GM23248 (cell line): ENCODE measurements around the gene RASAL2. TPM values are rescaled to one million over a fixed set of nuclear protein-coding genes. Genes with fewer than 3 reads are reported as not detected.
A peak's percentile ranks its signal among the peaks of the same experiment; 100 is the strongest.

Experiments used
- DNase-seq: peaks from one replicate; pipeline ENCODE4 v3.0.0-alpha.2; 2015
- H2AFZ ChIP-seq: fragments of 200-600 bp; sonication (generic); 2 replicates; pipeline ENCODE4 v1.6.1; 2016; ENCODE audit warnings: antibody characterized with exemption
- H3F3A ChIP-seq: fragments of 200-600 bp; sonication (generic); 2 replicates; pipeline ENCODE4 v1.6.1; 2016; ENCODE audit warnings: mild to moderate bottlenecking, antibody characterized with exemption, mixed run types; ENCODE audit not compliant: insufficient read depth
- H3K27ac ChIP-seq: fragments of 200-600 bp; sonication (generic); 2 replicates; pipeline ENCODE4 v1.5.1; 2016; ENCODE audit warnings: mild to moderate bottlenecking
- H3K27me3 ChIP-seq: fragments of 200-600 bp; sonication (generic); replicated peaks from 2 replicates; pipeline ENCODE4 v1.6.1; 2016; ENCODE audit warnings: mild to moderate bottlenecking; ENCODE audit not compliant: insufficient read depth
- H3K36me3 ChIP-seq: fragments of 200-600 bp; sonication (generic); 2 replicates; pipeline ENCODE4 v1.6.1; 2016; ENCODE audit warnings: low read depth, mild to moderate bottlenecking
- H3K4me1 ChIP-seq: fragments of 200-600 bp; sonication (generic); 2 replicates; pipeline ENCODE4 v1.6.1; 2016; ENCODE audit warnings: mild to moderate bottlenecking; ENCODE audit not compliant: insufficient read depth
- H3K4me2 ChIP-seq: fragments of 200-600 bp; sonication (generic); one replicate; pipeline ENCODE4 v1.6.1; 2016; ENCODE audit warnings: mild to moderate bottlenecking; ENCODE audit not compliant: unreplicated experiment
- H3K4me3 ChIP-seq: fragments of 200-600 bp; sonication (generic); 2 replicates; pipeline ENCODE4 v1.5.1; 2016; ENCODE audit warnings: mild to moderate bottlenecking
- H3K79me2 ChIP-seq: fragments of 200-600 bp; sonication (generic); 2 replicates; pipeline ENCODE4 v1.6.1; 2016; ENCODE audit warnings: mild to moderate bottlenecking; ENCODE audit not compliant: insufficient read depth
- H3K9ac ChIP-seq: fragments of 200-600 bp; sonication (generic); 2 replicates; pipeline ENCODE4 v1.6.1; 2016; ENCODE audit warnings: mild to moderate bottlenecking
- H3K9me2 ChIP-seq: fragments of 200-600 bp; sonication (generic); 2 replicates; pipeline ENCODE4 v1.6.1; 2016; ENCODE audit warnings: mixed run types, mild to moderate bottlenecking, moderate library complexity; ENCODE audit not compliant: insufficient read depth
- H3K9me3 ChIP-seq: fragments of 200-600 bp; sonication (generic); one replicate; pipeline ENCODE4 v1.6.1; 2017; ENCODE audit warnings: low read depth
- H4K20me1 ChIP-seq: fragments of 200-600 bp; sonication (generic); 2 replicates; pipeline ENCODE4 v1.6.0; 2016; ENCODE audit not compliant: insufficient read depth
- EZH2 ChIP-seq: fragments of 200-600 bp; sonication (generic); IDR thresholded peaks from 2 replicates; pipeline ENCODE4 v1.6.1; 2018; ENCODE audit warnings: antibody characterized with exemption, mild to moderate bottlenecking; ENCODE audit not compliant: insufficient read depth, poor library complexity, severe bottlenecking
- EZH2phosphoT487 ChIP-seq: fragments of 200-600 bp; sonication (generic); IDR thresholded peaks from 2 replicates; pipeline ENCODE4 v1.6.1; 2018; ENCODE audit warnings: antibody characterized with exemption, moderate library complexity, mild to moderate bottlenecking, low read depth; ENCODE audit not compliant: insufficient read depth
- WGBS, 2 experiments: methylation state at CpG; one replicate each; pipeline ENCODE4 v1.1.6; 2015 to 2017; ENCODE audit warnings: low lambda C conversion rate in 2 of 2, low coverage in 1 of 2; ENCODE audit errors: missing lambda C conversion rate in 2 of 2; 5-methylcytosine and 5-hydroxymethylcytosine counted together
- in situ Hi-C: fragments of 300-500 bp; cut with MboI; formaldehyde crosslinking; loops from 2 replicates; pipeline ENCODE4 v1.15.0; 2020
- polyA plus RNA-seq: library from polyadenylated mRNA; unstranded; fragments of >200 nt; fragmentation: Nextera tagmentation; extraction: Ambion mirVana; gene quantifications from 2 replicates; pipeline ENCODE4 v1.2.1, GENCODE V29; 2016
- total RNA-seq: library from RNA; depleted of rRNA; stranded (reverse); fragments of >200 nt; shearing (Covaris generic); gene quantifications from 2 replicates; pipeline ENCODE4 v1.2.3, GENCODE V29; 2014

Gene RASAL2
- total and polyA plus RNA-seq, 2 experiments from 2014 or later = 10.1 to 23.1 TPM

DNA sequence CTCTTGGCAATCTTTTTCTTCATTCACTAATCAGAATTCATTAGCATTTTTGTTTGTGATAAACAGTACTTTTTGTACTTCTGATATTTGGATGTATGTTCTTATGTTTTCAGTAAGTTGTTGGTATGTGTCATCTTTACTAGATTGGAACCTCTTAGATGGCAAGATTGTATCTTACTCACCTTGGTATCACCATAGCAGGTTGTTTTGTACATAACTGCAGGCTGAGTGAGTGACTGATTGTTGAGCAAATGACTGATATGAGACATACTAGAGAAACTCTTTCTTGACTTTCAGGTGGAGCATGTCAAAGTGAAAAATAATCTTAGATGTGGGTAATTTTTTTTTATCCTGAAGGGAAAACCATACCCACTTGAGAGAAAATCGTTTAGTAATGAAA lies 229.2 kb downstream of the RASAL2 start:
- 97 to 100% methylated on average over 1 of the region's 1 CpG for WGBS, 2 experiments
- no peak overlapping the region for H2AFZ ChIP-seq
- 0 out of 2 replicates have a peak, but pooled peaks cover 4% of the 10 kb centered on the region for H3F3A ChIP-seq
- no peak for DNase-seq
- no peak overlapping the region for H3K27ac ChIP-seq
- no peak overlapping the region for H3K4me2 ChIP-seq
- H3K27me3 ChIP-seq = no peaks in the 10 kb centered on the region
- H3K9ac ChIP-seq = no peak overlapping the region
- H3K9me2 ChIP-seq = no peaks in the 10 kb centered on the region; the same call in 1 of the 2 replicates
- peaks cover 9% of the 10 kb centered on the region; the same call in 1 of the 2 replicates for H4K20me1 ChIP-seq
- H3K36me3 ChIP-seq = no peaks in the 10 kb centered on the region
- TF ChIP-seq EZH2phosphoT487 (no peak), EZH2 (no peak)
- H3K4me3 ChIP-seq = no peak overlapping the region
- peaks cover 81% of the 10 kb centered on the region for H3K79me2 ChIP-seq
- H3K9me3 ChIP-seq = no peaks in the 10 kb centered on the region
- in situ Hi-C loops = loop anchor here (25.0 kb wide), 2 partner anchors 439 to 689 kb away; no protein-coding TSS in a partner anchor
- peaks cover 7% of the 10 kb centered on the region for H3K4me1 ChIP-seq

DNA sequence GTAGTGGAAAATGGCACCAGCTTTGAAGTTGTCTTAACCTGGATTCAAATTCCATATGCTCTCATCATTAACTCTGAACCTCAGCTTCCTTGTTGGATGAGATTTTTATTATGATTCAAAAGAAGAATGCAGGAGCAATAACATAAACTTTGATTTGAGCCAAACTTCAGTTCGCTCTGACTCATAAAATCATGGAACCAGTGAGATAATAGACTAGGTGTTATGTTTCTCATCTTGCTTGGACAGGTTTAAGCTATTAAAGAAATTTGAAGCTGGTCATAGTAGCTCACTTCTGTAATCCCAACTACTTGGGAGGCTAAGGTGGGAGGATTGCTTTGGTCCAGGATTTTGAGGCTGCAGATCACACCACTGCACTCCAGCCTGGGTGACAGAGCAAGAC lies 230.1 kb downstream of the RASAL2 start:
- peak; percentile 19 for DNase-seq
- no peak overlapping the region for H3K4me3 ChIP-seq
- in situ Hi-C loops = loop anchor here (25.0 kb wide), 2 partner anchors 438 to 688 kb away; no protein-coding TSS in a partner anchor

DNA sequence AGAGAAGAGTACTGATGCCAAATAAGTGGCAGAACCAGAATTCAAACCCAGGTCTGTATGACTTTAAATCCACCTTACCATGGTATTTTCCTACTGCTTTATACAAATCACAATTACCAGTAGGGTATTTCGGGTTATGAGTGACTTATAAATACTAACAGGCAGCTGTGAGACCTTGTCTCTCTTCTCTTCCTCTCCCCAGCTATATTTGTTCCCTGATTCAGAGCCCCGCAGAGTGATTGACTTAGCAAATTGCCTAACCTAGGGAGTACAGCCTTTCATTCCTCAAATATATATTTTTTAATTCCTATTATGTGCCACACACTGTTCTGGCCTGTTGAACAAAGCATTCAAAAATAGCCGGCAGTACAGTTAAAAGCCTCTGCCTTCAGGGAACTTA lies 234.8 kb downstream of the RASAL2 start:
- in situ Hi-C loops = no loop called here
- H3K4me2 ChIP-seq = no peak overlapping the region
- no peaks in the 10 kb centered on the region for H3K9me2 ChIP-seq
- WGBS, 2 experiments = 93 to 97% methylated on average over 3 of the region's 3 CpGs
- no peak overlapping the region for H3K27ac ChIP-seq
- H3K27me3 ChIP-seq = no peaks in the 10 kb centered on the region
- no peak for TF ChIP-seq EZH2
- no peak for TF ChIP-seq EZH2phosphoT487
- no peak for DNase-seq
- H3K4me3 ChIP-seq = no peak overlapping the region
- no peak overlapping the region for H3K9ac ChIP-seq
- peaks cover 15% of the 10 kb centered on the region; the same call in 1 of the 2 replicates for H3F3A ChIP-seq
- H3K36me3 ChIP-seq = no peaks in the 10 kb centered on the region
- peaks cover 96% of the 10 kb centered on the region for H3K79me2 ChIP-seq
- H4K20me1 ChIP-seq = peaks cover 8% of the 10 kb centered on the region
- no peak overlapping the region for H2AFZ ChIP-seq
- H3K4me1 ChIP-seq = peaks cover 27% of the 10 kb centered on the region
- H3K9me3 ChIP-seq = no peaks in the 10 kb centered on the region

More for the DNA sequence above, 230.1 kb downstream of the RASAL2 start:
- Histone ChIP-seq H3F3A (0 out of 2 replicates have a peak, but pooled peaks cover 4% of the 10 kb centered on the region), H4K20me1 (peaks cover 9% of the 10 kb centered on the region; the same call in 1 of the 2 replicates), H3K9me2 (no peaks in the 10 kb centered on the region; the same call in 1 of the 2 replicates), H2AFZ (no peak overlapping the region), H3K27me3 (no peaks in the 10 kb centered on the region), H3K27ac (no peak overlapping the region), H3K36me3 (no peaks in the 10 kb centered on the region), H3K4me1 (peaks cover 9% of the 10 kb centered on the region), H3K9ac (no peak overlapping the region), H3K4me2 (no peak overlapping the region), H3K79me2 (peaks cover 90% of the 10 kb centered on the region), H3K9me3 (no peaks in the 10 kb centered on the region)
- no peak for TF ChIP-seq EZH2
- no peak for TF ChIP-seq EZH2phosphoT487
- 96 to 100% methylated on average over 1 of the region's 1 CpG for WGBS, 2 experiments

DNA sequence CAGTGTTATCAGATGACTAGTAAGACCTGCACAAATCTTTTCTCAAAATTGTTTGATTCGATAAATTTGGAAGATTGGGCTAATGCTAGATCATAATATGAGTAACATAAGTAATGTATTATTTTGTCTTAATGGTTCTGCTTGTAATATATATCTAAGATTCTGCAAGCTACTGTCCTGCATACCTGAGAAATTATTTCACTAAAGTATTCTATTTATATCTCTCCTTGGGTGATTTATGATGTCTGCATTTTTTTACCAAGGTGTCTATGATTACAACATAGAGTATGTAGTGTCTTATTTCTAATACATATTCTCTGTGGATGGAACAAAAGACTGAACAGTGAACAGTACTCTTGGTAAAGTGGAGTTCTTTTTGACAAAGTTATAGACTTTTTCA lies 236.2 kb downstream of the RASAL2 start:
- Histone ChIP-seq H2AFZ (no peak overlapping the region), H3K79me2 (peaks cover 94% of the 10 kb centered on the region), H3K4me2 (peak overlapping the region; percentile 17), H3K9me3 (no peaks in the 10 kb centered on the region), H3F3A (peaks cover 10% of the 10 kb centered on the region; the same call in 1 of the 2 replicates), H3K27me3 (no peaks in the 10 kb centered on the region), H4K20me1 (no peaks in the 10 kb centered on the region; the same call in 1 of the 2 replicates), H3K4me1 (peaks cover 25% of the 10 kb centered on the region), H3K36me3 (no peaks in the 10 kb centered on the region), H3K27ac (no peak overlapping the region), H3K9ac (no peak overlapping the region), H3K4me3 (no peak overlapping the region), H3K9me2 (no peaks in the 10 kb centered on the region)
- no peak for DNase-seq
- TF ChIP-seq EZH2phosphoT487 = no peak
- TF ChIP-seq EZH2 = no peak
- WGBS, 2 experiments = 100% methylated on average over 1 of the region's 1 CpG
- in situ Hi-C loops = no loop called here
